OCI-LY7 (cell line): ENCODE results near the gene SACM1L.

Source experiments
- EZH2phosphoT487 ChIP-seq: fragments of 200-600 bp; sonication (generic); IDR thresholded peaks from 2 replicates; pipeline ENCODE4 v1.6.1; 2018; ENCODE audit warnings: low read depth, borderline replicate concordance, mild to moderate bottlenecking, mixed run types, antibody characterized with exemption, low read length, moderate library complexity, mixed read lengths
- TF ChIP-seq, protein P1 (sequence below): fragments of 200-600 bp; sonication (generic); conservative IDR thresholded peaks from 2 replicates; pipeline ENCODE4 v1.5.1; 2014; ENCODE audit warnings: mild to moderate bottlenecking, antibody characterized with exemption, low read length, moderate library complexity, mixed read lengths

- TF ChIP-seq, protein P1, sequence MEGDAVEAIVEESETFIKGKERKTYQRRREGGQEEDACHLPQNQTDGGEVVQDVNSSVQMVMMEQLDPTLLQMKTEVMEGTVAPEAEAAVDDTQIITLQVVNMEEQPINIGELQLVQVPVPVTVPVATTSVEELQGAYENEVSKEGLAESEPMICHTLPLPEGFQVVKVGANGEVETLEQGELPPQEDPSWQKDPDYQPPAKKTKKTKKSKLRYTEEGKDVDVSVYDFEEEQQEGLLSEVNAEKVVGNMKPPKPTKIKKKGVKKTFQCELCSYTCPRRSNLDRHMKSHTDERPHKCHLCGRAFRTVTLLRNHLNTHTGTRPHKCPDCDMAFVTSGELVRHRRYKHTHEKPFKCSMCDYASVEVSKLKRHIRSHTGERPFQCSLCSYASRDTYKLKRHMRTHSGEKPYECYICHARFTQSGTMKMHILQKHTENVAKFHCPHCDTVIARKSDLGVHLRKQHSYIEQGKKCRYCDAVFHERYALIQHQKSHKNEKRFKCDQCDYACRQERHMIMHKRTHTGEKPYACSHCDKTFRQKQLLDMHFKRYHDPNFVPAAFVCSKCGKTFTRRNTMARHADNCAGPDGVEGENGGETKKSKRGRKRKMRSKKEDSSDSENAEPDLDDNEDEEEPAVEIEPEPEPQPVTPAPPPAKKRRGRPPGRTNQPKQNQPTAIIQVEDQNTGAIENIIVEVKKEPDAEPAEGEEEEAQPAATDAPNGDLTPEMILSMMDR = no peak
- no peak for TF ChIP-seq EZH2phosphoT487
These were observed 12.7 kb upstream of the SACM1L start for GRCh38 chr3:45676325-45677032.
